HG03135 (cell line): ENCODE data around the gene ZSWIM1.
"Not testable (repeated sequence)": the region's sequence is repeated elsewhere in the genome, so short reads cannot be mapped to it uniquely, and the experiment has no call there.

Source experiments
- ATAC-seq: cut with Tn5 transposase; IDR thresholded peaks from one replicate; pipeline ENCODE4 v1.9.1; 2021; ENCODE audit warnings: mild to moderate bottlenecking, moderate library complexity; ENCODE audit not compliant: unreplicated experiment

ZSWIM1 gene

DNA sequence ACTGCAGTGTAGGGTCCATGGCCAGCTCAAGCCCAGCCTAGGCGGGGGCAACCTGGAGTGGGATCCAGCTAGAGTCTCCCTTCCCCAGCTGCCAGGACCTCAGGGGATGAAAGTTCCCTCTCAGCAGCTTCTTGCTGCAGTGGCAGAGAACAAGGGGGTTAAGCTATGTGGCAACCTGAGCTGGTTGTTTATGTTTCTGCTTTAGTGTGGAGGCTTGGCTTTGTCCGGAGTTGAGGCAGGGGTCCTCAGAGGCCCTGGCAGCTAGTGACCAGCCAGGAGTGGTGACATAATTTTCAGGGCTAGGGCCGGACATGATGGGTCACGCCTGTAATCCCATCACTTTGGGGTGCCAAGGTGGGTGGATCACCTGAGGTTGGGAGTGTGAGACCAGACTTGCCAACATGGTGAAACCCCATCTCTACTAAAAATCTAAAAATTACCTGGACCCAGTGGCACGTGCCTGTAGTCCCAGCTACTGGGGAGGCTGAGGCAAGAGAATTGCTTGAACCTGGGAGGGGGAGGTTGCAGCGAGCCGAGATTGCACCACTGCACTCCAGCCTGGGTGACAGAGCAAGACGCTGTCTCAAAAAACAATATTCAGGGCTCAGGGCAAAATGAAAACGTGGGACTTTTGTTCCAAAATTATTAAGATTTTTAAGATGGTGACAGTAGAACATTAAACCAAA, 44.9 kb downstream of the ZSWIM1 start:
- no peak for ATAC-seq

DNA sequence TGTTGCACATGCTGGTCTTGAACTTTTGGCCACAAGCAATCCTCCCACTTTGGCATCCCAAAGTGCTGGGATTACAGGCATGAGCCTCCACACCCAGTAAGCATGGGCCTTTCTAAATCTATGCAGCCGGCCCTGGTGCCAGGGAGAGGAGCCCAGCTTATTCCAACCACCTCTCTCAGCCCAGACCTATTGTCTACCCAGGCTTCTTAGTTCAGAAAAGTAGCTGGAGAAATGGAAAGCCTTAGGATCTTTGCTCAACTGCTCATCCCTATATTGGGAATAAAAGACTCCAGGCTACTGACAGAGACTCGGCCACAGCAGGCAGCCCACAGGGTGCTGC, 45.7 kb downstream of the ZSWIM1 start:
- ATAC-seq, result no peak

DNA sequence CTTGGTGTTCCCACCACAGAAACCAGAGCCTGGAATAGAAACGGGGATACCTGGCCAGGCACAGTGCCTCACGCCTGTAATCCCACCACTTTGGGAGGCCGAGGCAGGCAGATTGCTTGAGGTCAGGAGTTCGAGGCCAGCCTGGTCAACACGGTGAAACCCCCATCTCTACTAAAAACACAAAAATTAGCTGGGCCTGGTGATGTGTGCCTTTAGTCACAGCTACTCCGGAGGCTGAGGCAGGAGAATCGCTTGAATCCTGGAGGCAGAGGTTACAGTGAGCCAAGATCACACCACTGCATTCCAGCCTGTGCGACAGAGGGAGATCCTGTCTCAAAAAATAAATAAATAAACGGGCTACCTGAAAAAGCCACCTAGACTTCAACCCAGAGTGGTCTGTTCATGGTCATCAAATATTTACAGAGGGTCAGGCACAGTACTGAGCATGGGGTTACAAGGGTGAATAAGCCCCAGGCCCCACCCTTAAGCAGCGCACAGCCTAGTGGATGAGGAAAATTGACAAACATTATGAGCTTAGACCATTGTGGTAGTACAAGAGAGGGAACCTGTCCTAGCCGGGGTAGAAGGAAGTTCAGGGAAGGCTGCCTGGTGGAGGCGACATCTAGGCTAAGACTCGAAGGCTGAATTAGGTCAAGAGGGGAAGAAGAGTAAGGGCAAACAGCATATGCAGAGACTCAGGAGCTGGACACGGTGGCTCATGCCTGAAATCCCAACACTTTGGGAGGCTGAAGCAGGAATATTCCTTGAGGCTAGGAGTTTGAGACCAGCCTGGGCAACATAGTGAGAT, 46.2 kb downstream of the ZSWIM1 start:
- no peak for ATAC-seq

- not testable (repeated sequence) for ATAC-seq
These were observed 50.7 kb downstream of the ZSWIM1 start for GRCh38 chr20:45931680-45932079.

DNA sequence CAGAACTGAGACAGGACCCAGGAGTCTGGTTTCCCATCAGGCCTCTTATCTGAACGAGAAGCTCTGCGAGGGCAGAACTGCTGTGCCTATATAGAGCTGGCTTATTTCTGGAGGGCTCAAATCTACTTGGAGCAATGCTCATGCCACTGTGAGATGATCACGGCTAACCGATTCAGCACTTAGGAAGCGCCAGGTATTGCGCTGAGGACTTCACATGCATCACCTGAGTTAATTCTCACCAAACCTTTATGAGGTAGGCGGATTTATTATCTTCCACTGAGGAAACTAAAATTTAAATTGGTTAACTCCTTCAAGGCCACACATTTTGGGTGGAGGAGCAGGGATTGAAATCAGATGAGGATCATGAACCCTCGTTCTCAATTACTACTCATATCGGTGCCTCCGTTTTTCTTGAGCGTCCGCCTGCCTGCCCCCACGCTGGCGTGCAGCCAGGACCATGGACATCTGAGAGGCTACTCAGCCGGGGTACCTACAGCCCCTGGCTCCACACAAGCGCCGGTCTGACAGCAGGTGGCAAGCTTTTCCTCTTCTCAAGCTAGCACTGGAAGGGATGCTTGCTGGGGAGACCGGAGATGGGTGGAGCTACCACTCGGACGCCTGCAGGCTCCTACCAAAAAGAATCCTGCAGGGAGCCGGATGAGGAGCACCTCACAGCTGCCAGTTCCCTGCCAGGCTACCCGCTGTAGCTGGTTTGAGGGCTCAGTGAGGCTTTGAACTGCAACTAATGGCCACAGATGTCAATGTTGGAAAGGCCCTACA, 52.4 kb downstream of the ZSWIM1 start:
- no peak for ATAC-seq

GRCh38 chr20:45934046-45934585, 53.1 kb downstream of the ZSWIM1 start:
- peak; percentile 14 for ATAC-seq
